22Rv1 (cell line): ENCODE data around the gene BPIFB1.

ENCODE experiments used
- ZFX ChIP-seq: fragments of 450-650 bp; IDR thresholded peaks from 2 replicates; pipeline ENCODE4 v1.6.1; 2017; ENCODE audit warnings: antibody characterized with exemption, borderline replicate concordance
- TF ChIP-seq, protein P1 (sequence below): fragments of 450-650 bp; IDR thresholded peaks from 2 replicates; pipeline ENCODE4 v1.5.1; 2017; ENCODE audit warnings: mild to moderate bottlenecking

DNA sequence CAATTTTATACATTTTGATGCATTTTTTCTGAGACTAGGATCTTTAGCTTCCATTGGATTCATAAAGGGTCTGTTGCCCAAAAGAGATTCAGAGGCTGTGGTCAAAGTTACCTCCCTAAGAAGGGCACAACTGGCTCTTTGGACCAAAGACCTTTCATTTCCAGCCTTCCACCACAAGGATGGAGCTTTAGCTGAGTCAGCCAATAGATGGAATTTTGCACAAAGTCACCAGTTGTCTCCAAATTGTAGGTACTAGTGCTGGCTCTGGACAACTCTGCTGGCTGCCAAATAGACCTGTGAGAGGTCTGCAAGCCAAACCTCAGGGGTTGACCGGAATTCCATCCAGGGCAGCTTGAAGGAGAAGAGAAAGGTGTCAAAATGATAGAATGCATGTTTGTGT lies 46.7 kb upstream of the BPIFB1 start:
- TF ChIP-seq, protein P1, sequence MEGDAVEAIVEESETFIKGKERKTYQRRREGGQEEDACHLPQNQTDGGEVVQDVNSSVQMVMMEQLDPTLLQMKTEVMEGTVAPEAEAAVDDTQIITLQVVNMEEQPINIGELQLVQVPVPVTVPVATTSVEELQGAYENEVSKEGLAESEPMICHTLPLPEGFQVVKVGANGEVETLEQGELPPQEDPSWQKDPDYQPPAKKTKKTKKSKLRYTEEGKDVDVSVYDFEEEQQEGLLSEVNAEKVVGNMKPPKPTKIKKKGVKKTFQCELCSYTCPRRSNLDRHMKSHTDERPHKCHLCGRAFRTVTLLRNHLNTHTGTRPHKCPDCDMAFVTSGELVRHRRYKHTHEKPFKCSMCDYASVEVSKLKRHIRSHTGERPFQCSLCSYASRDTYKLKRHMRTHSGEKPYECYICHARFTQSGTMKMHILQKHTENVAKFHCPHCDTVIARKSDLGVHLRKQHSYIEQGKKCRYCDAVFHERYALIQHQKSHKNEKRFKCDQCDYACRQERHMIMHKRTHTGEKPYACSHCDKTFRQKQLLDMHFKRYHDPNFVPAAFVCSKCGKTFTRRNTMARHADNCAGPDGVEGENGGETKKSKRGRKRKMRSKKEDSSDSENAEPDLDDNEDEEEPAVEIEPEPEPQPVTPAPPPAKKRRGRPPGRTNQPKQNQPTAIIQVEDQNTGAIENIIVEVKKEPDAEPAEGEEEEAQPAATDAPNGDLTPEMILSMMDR: no peak
- no peak for TF ChIP-seq ZFX
